Esophagus muscularis mucosa (tissue), 4 donors: ENCODE data around the gene IQCE. TPM values are rescaled to one million over a fixed set of nuclear protein-coding genes. Genes with fewer than 3 reads are reported as not detected.
"Not testable (repeated sequence)": the region's sequence is repeated elsewhere in the genome, so short reads cannot be mapped to it uniquely, and the experiment has no call there.

Source experiments
- DNase-seq: peaks from one replicate; pipeline ENCODE4 v3.0.0-alpha.2; 2017; ENCODE audit errors: extremely low spot score
- H3K27ac ChIP-seq, 4 donors: fragments of 200-600 bp; sonication (generic); replicated peaks in 1 of 4; 1 replicate in 3 of 4; 2 replicates in 1 of 4; pipeline ENCODE4 v1.5.1; 2016 to 2019; ENCODE audit warnings: mild to moderate bottlenecking in 1 of 4
- H3K27me3 ChIP-seq, 4 donors: fragments of 200-600 bp; sonication (generic); one replicate each; pipeline versions ENCODE4 v1.5.1 to v1.6.0; 2016 to 2019
- H3K36me3 ChIP-seq, 4 donors: fragments of 200-600 bp; sonication (generic); one replicate each; pipeline ENCODE4 v1.5.1; 2016 to 2019
- H3K4me1 ChIP-seq, 4 donors: fragments of 200-600 bp; sonication (generic); one replicate each; pipeline ENCODE4 v1.5.1; 2016 to 2019
- H3K4me3 ChIP-seq, 4 donors: fragments of 200-600 bp; sonication (generic); 1 replicate in 2 of 4; 2 replicates in 2 of 4; pipeline ENCODE4 v1.5.1; 2016 to 2019; ENCODE audit warnings: mild to moderate bottlenecking in 4 of 4, moderate library complexity in 1 of 4
- H3K9me3 ChIP-seq, 4 donors: fragments of 200-600 bp; sonication (generic); 1 replicate in 3 of 4; 2 replicates in 1 of 4; pipeline ENCODE4 v1.5.1; 2016 to 2019
- CTCF ChIP-seq, 3 experiments: fragments of 200-600 bp in 2 of 3; fragments of 450-650 bp in 1 of 3; sonication (generic) in 2 of 3; IDR thresholded peaks; one replicate each; pipeline ENCODE4 v1.5.1; 2017 to 2019; ENCODE audit warnings: antibody characterized with exemption in 3 of 3, mild to moderate bottlenecking in 2 of 3, moderate library complexity in 1 of 3
- EP300 ChIP-seq: sonication (generic); formaldehyde crosslinking; IDR thresholded peaks from one replicate; pipeline ENCODE4 v1.6.1; 2017; ENCODE audit warnings: antibody characterized with exemption
- POLR2A ChIP-seq: fragments of 450-650 bp; IDR thresholded peaks from one replicate; pipeline ENCODE4 v1.6.1; 2017; ENCODE audit warnings: antibody characterized with exemption, moderate library complexity, mild to moderate bottlenecking, low read depth
- POLR2AphosphoS5 ChIP-seq, 2 donors: sonication (generic); formaldehyde crosslinking; IDR thresholded peaks; one replicate each; pipeline ENCODE4 v1.6.1; 2017; ENCODE audit warnings: antibody characterized with exemption in 2 of 2
- WGBS: methylation state at CpG from one replicate; pipeline ENCODE4 v1.1.5; 2018; 5-methylcytosine and 5-hydroxymethylcytosine counted together
- intact Hi-C: fragments of 100-400 bp; cut with DNase I; formaldehyde crosslinking; loops from one replicate; pipeline ENCODE4 v1.15.1; 2023
- total RNA-seq, 4 donors: library from RNA; depleted of rRNA; stranded (reverse); fragments of >200 nt; gene quantifications; one replicate each; pipeline versions ENCODE4 v1.1.0 to v1.2.1, GENCODE V29; 2016

Gene IQCE
- total RNA-seq, 4 donors from 2014 or later, result 13.0 to 22.4 (median 18.0) TPM

- Histone ChIP-seq H3K27me3 (peaks cover 0 to 62% (median 3%) of the 10 kb centered on the region in 4 donors), H3K4me1 (peaks cover 33 to 66% (median 59%) of the 10 kb centered on the region in 4 donors), H3K4me3 (no peak overlapping the region), H3K27ac (peak overlapping the region; percentile 59 to 75 (median 70)), H3K9me3 (no peaks in the 10 kb centered on the region), H3K36me3 (peaks cover 0 to 29% (median 16%) of the 10 kb centered on the region in 4 donors)
- TF ChIP-seq POLR2AphosphoS5 (IDR thresholded peaks at IDR 0.05) (no peak), POLR2A (no peak), EP300 (no peak), CTCF (IDR thresholded peaks at IDR 0.05) (no peak)
- intact Hi-C loops, result no loop called here
- DNase-seq, result no peak
- 82% methylated on average over 13 of the region's 16 CpGs for WGBS
Observed at GRCh38 chr7:2530071-2530987, 28.4 kb upstream of the IQCE start.

GRCh38 chr7:2530994-2531795 is 27.6 kb upstream of the IQCE start:
- Histone ChIP-seq H3K4me1 (peaks cover 32 to 58% (median 53%) of the 10 kb centered on the region in 4 donors), H3K27me3 (peaks cover 0 to 53% (median under 1%) of the 10 kb centered on the region in 4 donors), H3K27ac (peak overlapping the region; percentile 59 to 75 (median 70)), H3K36me3 (peaks cover 0 to 20% (median 10%) of the 10 kb centered on the region in 4 donors)
- DNase-seq, intact Hi-C loops, H3K4me3 ChIP-seq, H3K9me3 ChIP-seq: not testable (repeated sequence)
- 62% methylated on average over 28 of the region's 43 CpGs for WGBS

- Histone ChIP-seq H3K4me1 (peaks cover 32 to 53% (median 48%) of the 10 kb centered on the region in 4 donors), H3K27me3 (peaks cover 0 to 48% (median 0%) of the 10 kb centered on the region in 4 donors), H3K36me3 (peaks cover 0 to 15% (median 5%) of the 10 kb centered on the region in 4 donors)
- WGBS, result 52% methylated on average over 10 of the region's 17 CpGs
- H3K9me3 ChIP-seq, H3K27ac ChIP-seq, intact Hi-C loops, H3K4me3 ChIP-seq, DNase-seq: not testable (repeated sequence)
Observed at GRCh38 chr7:2531796-2532110, 27.0 kb upstream of the IQCE start.

- no CpG with 5 or more reads among the region's 15 CpGs for WGBS
- Histone ChIP-seq H3K4me1 (peaks cover 32 to 47% (median 43%) of the 10 kb centered on the region in 4 donors), H3K27me3 (peaks cover 0 to 42% (median 0%) of the 10 kb centered on the region in 4 donors)
- H3K36me3 ChIP-seq, intact Hi-C loops, H3K4me3 ChIP-seq, H3K9me3 ChIP-seq, DNase-seq, H3K27ac ChIP-seq: not testable (repeated sequence)
Observed at GRCh38 chr7:2532199-2532772, 26.5 kb upstream of the IQCE start.

GRCh38 chr7:2532816-2533215 is 26.0 kb upstream of the IQCE start:
- intact Hi-C loops, H3K4me3 ChIP-seq, H3K27ac ChIP-seq, H3K36me3 ChIP-seq, H3K9me3 ChIP-seq, DNase-seq: not testable (repeated sequence)
- Histone ChIP-seq H3K27me3 (peaks cover 0 to 37% (median 0%) of the 10 kb centered on the region in 4 donors), H3K4me1 (peaks cover 32 to 42% (median 38%) of the 10 kb centered on the region in 4 donors)
- WGBS, result no CpG with 5 or more reads among the region's 8 CpGs

GRCh38 chr7:2533566-2533965 is 25.2 kb upstream of the IQCE start:
- Histone ChIP-seq H3K36me3 (peaks cover 9 to 14% (median 10%) of the 10 kb centered on the region in 4 donors), H3K4me1 (peaks cover 26 to 35% (median 31%) of the 10 kb centered on the region in 4 donors), H3K27me3 (peaks cover 0 to 32% (median 0%) of the 10 kb centered on the region in 4 donors)
- H3K27ac ChIP-seq, intact Hi-C loops, H3K4me3 ChIP-seq, DNase-seq, H3K9me3 ChIP-seq: not testable (repeated sequence)
- 83% methylated on average over 5 of the region's 8 CpGs for WGBS

GRCh38 chr7:2534214-2534613 is 24.6 kb upstream of the IQCE start:
- WGBS, result no CpG with 5 or more reads among the region's 34 CpGs
- H3K4me1 ChIP-seq, result peaks cover 20 to 28% (median 25%) of the 10 kb centered on the region in 4 donors
- H3K27ac ChIP-seq, H3K4me3 ChIP-seq, H3K9me3 ChIP-seq, intact Hi-C loops, DNase-seq: not testable (repeated sequence)
- H3K36me3 ChIP-seq, result peaks cover 14 to 20% (median 15%) of the 10 kb centered on the region in 4 donors
- peaks cover 0 to 26% (median 0%) of the 10 kb centered on the region in 4 donors for H3K27me3 ChIP-seq

- peaks cover 22 to 38% (median 33%) of the 10 kb centered on the region in 4 donors for H3K36me3 ChIP-seq
- WGBS, result 87% methylated on average over 3 of the region's 19 CpGs
- H3K9me3 ChIP-seq, H3K4me1 ChIP-seq, intact Hi-C loops, DNase-seq, H3K27me3 ChIP-seq, H3K27ac ChIP-seq, H3K4me3 ChIP-seq: not testable (repeated sequence)
Observed at GRCh38 chr7:2535872-2536627, 22.7 kb upstream of the IQCE start.
